ENCODE results near the gene SLC25A30.

DNA sequence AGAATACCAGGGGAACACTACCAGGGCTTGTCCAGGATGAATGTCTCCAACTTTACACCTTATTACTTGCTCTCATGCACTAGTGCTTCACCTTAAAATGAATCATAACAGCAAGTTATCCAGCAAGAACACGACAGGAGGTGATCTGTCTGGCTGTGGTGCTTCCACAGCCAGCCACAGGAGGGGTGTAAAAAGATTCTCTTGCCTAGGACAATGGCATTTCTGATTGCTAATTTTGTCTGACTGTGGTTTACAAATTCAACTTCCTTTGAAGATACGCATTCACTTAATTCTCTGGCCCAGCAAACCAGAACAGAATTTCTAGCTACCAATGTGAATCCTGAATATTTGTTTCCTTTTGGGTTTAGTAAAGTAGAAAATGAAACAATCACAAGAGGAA is 23.5 kb upstream of the SLC25A30 start:
- no peak for TF ChIP-seq POLR2A (IDR thresholded peaks at IDR 0.05)
- TF ChIP-seq, protein P1, sequence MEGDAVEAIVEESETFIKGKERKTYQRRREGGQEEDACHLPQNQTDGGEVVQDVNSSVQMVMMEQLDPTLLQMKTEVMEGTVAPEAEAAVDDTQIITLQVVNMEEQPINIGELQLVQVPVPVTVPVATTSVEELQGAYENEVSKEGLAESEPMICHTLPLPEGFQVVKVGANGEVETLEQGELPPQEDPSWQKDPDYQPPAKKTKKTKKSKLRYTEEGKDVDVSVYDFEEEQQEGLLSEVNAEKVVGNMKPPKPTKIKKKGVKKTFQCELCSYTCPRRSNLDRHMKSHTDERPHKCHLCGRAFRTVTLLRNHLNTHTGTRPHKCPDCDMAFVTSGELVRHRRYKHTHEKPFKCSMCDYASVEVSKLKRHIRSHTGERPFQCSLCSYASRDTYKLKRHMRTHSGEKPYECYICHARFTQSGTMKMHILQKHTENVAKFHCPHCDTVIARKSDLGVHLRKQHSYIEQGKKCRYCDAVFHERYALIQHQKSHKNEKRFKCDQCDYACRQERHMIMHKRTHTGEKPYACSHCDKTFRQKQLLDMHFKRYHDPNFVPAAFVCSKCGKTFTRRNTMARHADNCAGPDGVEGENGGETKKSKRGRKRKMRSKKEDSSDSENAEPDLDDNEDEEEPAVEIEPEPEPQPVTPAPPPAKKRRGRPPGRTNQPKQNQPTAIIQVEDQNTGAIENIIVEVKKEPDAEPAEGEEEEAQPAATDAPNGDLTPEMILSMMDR (IDR thresholded peaks at IDR 0.05), result no peak
- no peak for TF ChIP-seq POLR2AphosphoS5 (IDR thresholded peaks at IDR 0.05)
